Loucy (cell line): ENCODE results near the gene SLC7A6OS.

Source experiments
- CTCF ChIP-seq: fragments of 200-600 bp; sonication (generic); conservative IDR thresholded peaks from 2 replicates; pipeline ENCODE4 v1.5.1; 2014; ENCODE audit warnings: mild to moderate bottlenecking, antibody characterized with exemption, low read length
- EZH2phosphoT487 ChIP-seq: fragments of 200-600 bp; IDR thresholded peaks from 2 replicates; pipeline ENCODE4 v1.6.1; 2018; ENCODE audit warnings: antibody characterized with exemption, mild to moderate bottlenecking, moderate library complexity, borderline replicate concordance

GRCh38 chr16:68331879-68332410 is 21.2 kb upstream of the SLC7A6OS start:
- TF ChIP-seq CTCF = no peak
- TF ChIP-seq EZH2phosphoT487 = no peak
